Muscle layer of duodenum (tissue), 2 donors: ENCODE data around the gene LMOD1.
A peak's percentile ranks its signal among the peaks of the same experiment; 100 is the strongest.
"Not testable (repeated sequence)": the region's sequence is repeated elsewhere in the genome, so short reads cannot be mapped to it uniquely, and the experiment has no call there.

ENCODE experiments used
- H3K27ac ChIP-seq: one replicate; pipeline ENCODE4 v1.7.0; 2013; ENCODE audit warnings: mild to moderate bottlenecking, low read length
- H3K27me3 ChIP-seq: one replicate; pipeline ENCODE4 v1.7.0; 2013; ENCODE audit warnings: low read depth, mild to moderate bottlenecking, control low read depth, low read length
- H3K36me3 ChIP-seq, 2 donors: one replicate each; pipeline ENCODE4 v1.7.0; 2013; ENCODE audit warnings: low read length in 2 of 2, control low read depth in 1 of 2, mild to moderate bottlenecking in 1 of 2; ENCODE audit not compliant: insufficient read depth in 2 of 2, control insufficient read depth in 1 of 2
- H3K4me1 ChIP-seq, 2 donors: one replicate each; pipeline ENCODE4 v1.7.0; 2013; ENCODE audit warnings: low read length in 2 of 2, mild to moderate bottlenecking in 2 of 2, control low read depth in 1 of 2, moderate library complexity in 1 of 2; ENCODE audit not compliant: insufficient read depth in 2 of 2, control insufficient read depth in 1 of 2
- H3K4me3 ChIP-seq, 2 donors: one replicate each; pipeline ENCODE4 v1.7.0; 2013; ENCODE audit warnings: low read length in 2 of 2, low read depth in 1 of 2, mild to moderate bottlenecking in 1 of 2
- H3K9me3 ChIP-seq, 2 donors: one replicate each; pipeline ENCODE4 v1.7.0; 2013; ENCODE audit warnings: low read length in 2 of 2, control low read depth in 1 of 2, mild to moderate bottlenecking in 1 of 2; ENCODE audit not compliant: control insufficient read depth in 1 of 2
- donor health status: healthy.

Gene LMOD1

DNA sequence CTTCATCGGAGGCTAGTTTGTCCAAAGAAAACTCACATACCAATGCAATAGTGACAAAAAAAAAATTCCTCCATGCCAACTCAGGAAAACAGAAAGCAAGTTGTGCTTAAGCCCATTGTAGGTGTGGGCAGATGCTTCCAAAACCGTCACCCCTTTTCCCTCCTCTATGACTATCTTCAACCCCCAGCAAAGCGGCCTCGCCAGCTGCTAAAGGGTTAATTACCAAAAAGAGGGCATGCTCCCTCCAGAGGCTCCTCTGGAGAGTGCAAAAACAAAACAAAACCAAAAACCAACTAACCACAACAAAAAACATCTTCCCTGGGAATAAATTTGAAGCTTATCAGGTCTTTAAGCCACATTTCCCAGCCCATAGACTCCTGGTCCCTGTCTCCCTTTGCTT, 1.2 kb downstream of the LMOD1 start:
- H3K36me3 ChIP-seq: no peaks in the 10 kb centered on the region
- peak overlapping the region; percentile 75 to 94 for H3K4me3 ChIP-seq
- H3K9me3 ChIP-seq: no peaks in the 10 kb centered on the region
- H3K4me1 ChIP-seq: peaks cover 0 to 7% of the 10 kb centered on the region in 2 donors
- peak overlapping the region; percentile 83 for H3K27ac ChIP-seq
- H3K27me3 ChIP-seq: peaks cover 4% of the 10 kb centered on the region

DNA sequence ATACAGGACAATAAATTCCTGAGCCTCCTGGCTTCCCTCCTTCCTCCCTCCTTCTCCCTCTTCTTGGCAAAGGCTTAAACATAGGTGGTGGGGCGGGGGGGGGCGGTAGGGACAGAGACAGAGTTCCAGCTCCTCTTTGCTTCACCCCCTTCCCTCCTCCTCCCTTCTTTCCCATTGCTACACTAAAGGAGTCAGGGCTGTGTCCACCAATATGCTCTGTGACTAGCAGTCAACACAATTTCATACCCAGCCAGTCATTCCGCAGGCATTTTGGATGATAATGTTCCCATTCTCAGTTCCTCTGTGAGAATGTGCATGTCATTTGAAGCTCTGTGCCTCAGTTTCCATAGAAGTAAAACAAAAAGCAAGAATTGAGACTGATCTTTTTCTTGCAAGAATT, 1.7 kb downstream of the LMOD1 start:
- peak overlapping the region; percentile 75 to 94 for H3K4me3 ChIP-seq
- peak overlapping the region; percentile 83 for H3K27ac ChIP-seq
- H3K27me3 ChIP-seq: peaks cover 4% of the 10 kb centered on the region
- peaks cover 0 to 9% of the 10 kb centered on the region in 2 donors for H3K4me1 ChIP-seq
- H3K36me3 ChIP-seq: no peaks in the 10 kb centered on the region
- H3K9me3 ChIP-seq: no peaks in the 10 kb centered on the region

DNA sequence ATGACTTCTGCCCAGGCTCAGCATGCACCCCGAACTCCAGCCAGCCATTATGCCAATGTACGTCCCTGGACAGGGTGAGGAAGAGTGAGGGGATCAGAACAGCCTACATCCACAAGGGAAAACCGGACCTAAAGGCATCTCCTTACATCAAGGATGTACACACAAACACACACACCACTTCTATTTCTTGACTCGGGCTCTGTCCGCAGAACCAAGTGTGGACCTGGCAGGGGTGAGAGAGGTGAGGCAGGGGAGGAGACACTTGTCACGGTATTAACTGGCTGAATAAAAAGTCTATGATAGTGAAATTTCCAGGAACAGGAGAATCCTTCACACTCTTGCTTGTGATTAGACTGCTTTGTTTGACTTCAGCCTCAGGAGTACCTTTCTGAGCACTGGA, 2.3 kb downstream of the LMOD1 start:
- Histone ChIP-seq H3K27me3 (peaks cover 4% of the 10 kb centered on the region), H3K4me3 (peak overlapping the region; percentile 75 to 94), H3K9me3 (no peaks in the 10 kb centered on the region), H3K27ac (peak overlapping the region; percentile 83), H3K36me3 (no peaks in the 10 kb centered on the region), H3K4me1 (peaks cover 0 to 15% of the 10 kb centered on the region in 2 donors)

DNA sequence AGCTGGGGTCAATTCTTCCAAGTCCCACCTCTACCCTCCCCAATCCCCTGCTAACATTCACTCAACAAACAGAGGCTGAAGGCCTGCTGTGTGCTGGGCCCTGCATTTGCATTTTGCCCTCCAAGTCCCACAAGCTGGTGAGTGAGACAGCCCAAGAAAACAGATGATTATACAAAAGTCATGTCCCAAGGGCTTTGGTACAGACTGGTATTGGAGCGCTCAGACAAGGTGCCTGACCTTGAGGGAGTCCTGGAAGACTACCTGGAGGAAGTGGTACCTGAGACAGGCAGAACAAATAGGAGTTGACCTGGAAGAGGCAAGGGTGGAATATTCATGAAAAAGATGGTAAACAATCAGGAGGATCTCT, 4.2 kb downstream of the LMOD1 start:
- Histone ChIP-seq H3K4me3 (peak overlapping the region; percentile 49 to 56), H3K27ac (peak overlapping the region; percentile 77), H3K36me3 (no peaks in the 10 kb centered on the region), H3K9me3 (no peaks in the 10 kb centered on the region), H3K27me3 (peaks cover under 1% of the 10 kb centered on the region), H3K4me1 (peaks cover 0 to 23% of the 10 kb centered on the region in 2 donors)

DNA sequence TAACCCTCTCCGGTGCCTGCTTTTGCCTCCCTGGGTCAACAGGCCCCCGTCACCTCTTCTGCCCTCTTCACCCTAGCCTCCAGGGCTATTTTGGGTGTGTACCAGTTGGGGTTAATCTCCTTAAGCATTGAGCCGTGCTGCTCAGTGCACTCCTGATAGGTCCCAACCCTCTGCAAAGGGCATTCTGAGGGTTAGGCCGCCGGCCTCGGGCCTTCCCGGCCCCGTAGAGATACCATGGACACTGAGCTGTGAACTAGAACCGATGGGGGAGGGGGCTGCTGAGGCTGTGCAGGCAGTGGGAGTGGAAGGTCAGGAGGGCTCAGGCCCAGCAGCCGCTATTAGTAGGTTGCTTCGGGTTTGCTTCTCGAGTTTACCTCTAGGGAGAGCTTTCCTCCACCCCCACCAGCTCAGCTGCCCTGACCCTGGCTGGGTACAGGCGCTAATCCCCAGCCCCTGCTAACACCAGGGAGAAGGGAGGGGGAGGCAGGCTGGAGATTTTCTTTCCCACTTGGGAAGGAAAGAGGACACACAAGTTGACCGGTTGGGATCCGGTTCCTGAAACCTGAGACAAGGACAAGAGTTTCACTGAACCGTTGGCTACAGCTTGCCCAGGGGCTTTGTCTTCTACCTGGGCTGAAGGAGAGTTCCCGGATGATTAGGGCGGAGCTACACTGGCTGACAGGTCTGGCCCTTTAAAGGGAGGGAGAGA, 4.8 kb downstream of the LMOD1 start:
- H3K9me3 ChIP-seq: no peaks in the 10 kb centered on the region
- H3K36me3 ChIP-seq: no peaks in the 10 kb centered on the region
- H3K27ac ChIP-seq: peak overlapping the region; percentile 77
- H3K4me1 ChIP-seq: peaks cover 0 to 26% of the 10 kb centered on the region in 2 donors
- no peaks in the 10 kb centered on the region for H3K27me3 ChIP-seq
- H3K4me3 ChIP-seq: peak overlapping the region; percentile 49 to 56

DNA sequence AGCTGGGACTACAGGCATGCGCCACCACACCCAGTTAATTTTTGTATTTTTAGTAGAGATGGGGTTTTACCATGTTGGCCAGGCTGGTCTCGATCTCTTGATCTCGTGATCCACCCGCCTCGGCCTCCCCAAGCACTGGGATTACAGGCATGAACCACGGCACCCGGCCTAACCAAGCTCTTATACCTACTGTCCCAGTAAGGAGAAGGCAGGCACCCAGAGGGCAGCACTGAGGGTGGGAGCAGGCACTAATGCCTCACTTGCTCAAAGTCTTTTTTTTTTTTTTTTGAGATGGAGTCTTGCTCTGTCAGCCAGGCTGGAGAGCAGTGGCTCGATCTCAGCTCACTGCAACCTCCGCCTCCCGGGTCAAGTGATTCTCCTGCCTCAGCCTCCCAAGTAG, 6.0 kb downstream of the LMOD1 start:
- H3K27ac ChIP-seq, H3K9me3 ChIP-seq, H3K27me3 ChIP-seq, H3K36me3 ChIP-seq: not testable (repeated sequence)
- Histone ChIP-seq H3K4me3 (peak overlapping the region in 1 of 2 donors; percentile 19), H3K4me1 (peaks cover 0 to 31% of the 10 kb centered on the region in 2 donors)

DNA sequence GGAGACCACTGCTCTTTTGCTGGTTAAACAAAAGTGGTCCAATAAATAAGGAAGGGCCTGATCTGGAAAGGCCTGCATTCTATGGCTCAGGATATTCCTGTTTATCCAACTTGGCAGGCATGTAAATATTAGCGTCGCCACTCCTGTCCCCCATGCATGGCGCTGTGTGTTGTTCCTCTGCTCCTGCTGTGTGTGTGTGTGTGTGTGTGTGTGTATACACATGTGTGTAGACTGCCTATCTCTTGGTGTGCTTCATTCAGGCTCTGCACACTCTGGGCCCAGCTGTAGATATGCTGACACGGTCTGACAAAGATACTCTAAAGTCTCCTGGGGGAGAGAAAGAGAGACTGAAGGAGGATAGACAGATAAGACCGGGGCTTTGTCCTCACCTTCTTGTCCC, 6.8 kb downstream of the LMOD1 start:
- H3K9me3 ChIP-seq: no peaks in the 10 kb centered on the region
- H3K36me3 ChIP-seq: no peaks in the 10 kb centered on the region
- peak overlapping the region; percentile 51 for H3K27ac ChIP-seq
- no peaks in the 10 kb centered on the region for H3K27me3 ChIP-seq
- H3K4me1 ChIP-seq: peaks cover 0 to 38% of the 10 kb centered on the region in 2 donors
- peak overlapping the region in 1 of 2 donors; percentile 19 for H3K4me3 ChIP-seq

DNA sequence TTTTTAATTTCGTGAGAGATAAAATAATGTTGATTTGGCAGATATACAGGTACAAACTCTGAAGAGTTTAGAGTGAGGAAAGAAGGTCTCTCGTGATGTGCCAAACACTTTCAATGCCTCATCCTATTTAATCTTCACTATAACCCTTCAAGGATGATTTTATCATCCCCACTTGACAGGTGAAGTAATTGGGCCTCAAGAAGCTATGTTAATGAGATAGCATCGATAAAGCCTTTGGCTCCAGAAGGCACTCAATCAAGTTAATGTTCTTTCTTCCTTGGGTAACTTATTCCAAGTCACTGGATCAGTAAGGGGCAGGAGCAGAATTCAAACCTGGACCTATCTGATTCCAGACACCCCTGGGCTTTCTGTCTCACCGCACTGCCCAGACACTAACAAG, 7.2 kb downstream of the LMOD1 start:
- no peaks in the 10 kb centered on the region for H3K27me3 ChIP-seq
- no peaks in the 10 kb centered on the region for H3K9me3 ChIP-seq
- H3K4me3 ChIP-seq: peak overlapping the region in 1 of 2 donors; percentile 9
- H3K36me3 ChIP-seq: no peaks in the 10 kb centered on the region
- peak overlapping the region; percentile 51 for H3K27ac ChIP-seq
- H3K4me1 ChIP-seq: peaks cover 0 to 43% of the 10 kb centered on the region in 2 donors

DNA sequence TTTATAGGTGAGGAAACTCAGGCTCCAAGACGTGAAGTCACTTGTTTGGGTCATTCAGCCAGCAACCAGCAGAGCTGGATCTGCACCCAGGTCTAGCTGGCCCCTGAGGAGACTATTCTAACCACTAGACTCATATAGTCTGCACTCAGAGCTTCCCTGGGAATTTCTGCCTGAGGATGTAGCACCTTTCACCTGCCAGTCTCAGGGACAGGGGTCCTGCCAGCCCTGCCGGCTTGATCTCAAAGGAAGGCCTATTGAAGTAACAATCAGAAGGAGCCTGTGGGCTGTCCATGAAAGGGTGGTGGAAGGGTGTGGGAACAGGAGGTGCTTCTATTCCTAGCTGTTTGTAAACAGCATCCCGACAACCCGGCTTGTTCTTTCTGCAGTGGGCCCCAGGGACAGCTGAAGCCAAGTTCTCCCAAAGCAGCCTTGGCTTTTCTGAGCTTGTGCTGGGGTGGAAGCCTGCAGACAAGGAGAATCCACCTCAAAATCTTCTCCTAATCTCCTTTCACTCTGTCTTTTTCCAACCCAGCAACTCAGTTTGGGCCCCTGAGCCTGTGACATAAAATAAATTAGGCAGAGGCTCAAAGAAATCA, 7.8 kb downstream of the LMOD1 start:
- H3K27ac ChIP-seq: peak overlapping the region; percentile 49
- H3K4me3 ChIP-seq: peak overlapping the region in 1 of 2 donors; percentile 9
- H3K36me3 ChIP-seq: no peaks in the 10 kb centered on the region
- no peaks in the 10 kb centered on the region for H3K9me3 ChIP-seq
- no peaks in the 10 kb centered on the region for H3K27me3 ChIP-seq
- H3K4me1 ChIP-seq: peaks cover 0 to 47% of the 10 kb centered on the region in 2 donors

DNA sequence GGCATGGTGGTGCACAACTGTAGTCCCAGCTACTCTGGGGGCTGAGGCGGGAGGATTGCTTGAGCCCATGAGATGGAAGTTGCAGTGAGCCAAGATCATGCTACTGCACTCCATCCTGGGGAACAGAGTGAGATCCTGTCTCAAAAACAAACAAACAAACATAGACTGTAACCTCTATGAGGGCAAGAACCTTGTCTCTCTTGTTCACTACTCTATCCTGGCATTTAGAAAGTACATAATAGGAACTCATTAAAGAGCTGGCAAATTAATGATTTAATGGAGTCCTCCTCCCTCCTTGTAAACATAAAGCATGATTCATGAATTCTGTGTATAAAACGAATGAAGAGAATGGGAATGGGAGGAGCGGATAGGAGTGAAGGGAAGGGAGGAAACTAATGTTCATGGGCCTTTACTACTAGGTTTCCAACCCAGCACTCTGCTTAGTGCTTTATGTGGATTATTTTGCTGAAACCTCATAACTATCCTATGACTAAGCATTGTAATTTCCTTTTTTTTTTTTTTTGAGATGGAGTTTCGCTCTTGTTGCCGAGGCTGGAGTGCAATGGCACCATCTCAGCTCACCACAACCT, 8.6 kb downstream of the LMOD1 start:
- Histone ChIP-seq H3K27ac (no peak overlapping the region), H3K4me1 (peaks cover 0 to 40% of the 10 kb centered on the region in 2 donors), H3K9me3 (no peaks in the 10 kb centered on the region), H3K36me3 (no peaks in the 10 kb centered on the region), H3K4me3 (no peak overlapping the region), H3K27me3 (no peaks in the 10 kb centered on the region)

DNA sequence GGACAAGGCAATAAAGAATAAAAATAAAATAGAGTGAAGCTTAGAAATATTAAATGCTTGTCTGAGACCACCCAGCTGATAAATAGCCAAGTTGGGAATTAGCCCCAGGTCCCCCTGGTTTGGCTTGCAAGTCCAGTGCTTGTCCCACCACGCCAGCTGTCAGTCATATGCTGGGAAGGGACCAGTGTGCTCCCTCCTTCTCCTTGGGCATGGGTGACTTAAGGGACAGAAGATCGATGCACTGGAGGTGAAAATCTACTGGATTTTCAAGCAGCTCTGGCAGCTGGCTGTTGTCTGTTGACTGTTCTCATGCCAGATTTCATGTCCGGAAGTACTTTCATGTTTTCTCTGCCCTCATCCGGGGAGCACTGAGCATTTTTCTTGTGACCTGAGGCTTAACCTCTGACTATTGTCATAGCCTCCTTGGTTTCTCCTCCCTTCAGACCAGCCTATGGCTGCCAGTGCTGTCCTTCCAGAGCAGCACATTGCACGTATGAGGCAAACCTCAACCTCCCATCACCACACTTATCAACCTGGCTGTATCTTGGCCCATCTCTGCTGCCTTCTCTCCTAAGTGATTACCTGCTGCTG, 12.4 kb downstream of the LMOD1 start:
- H3K4me3 ChIP-seq: peak overlapping the region in 1 of 2 donors; percentile 29
- peaks cover 2 to 12% of the 10 kb centered on the region in 2 donors for H3K36me3 ChIP-seq
- peaks cover 0 to 44% of the 10 kb centered on the region in 2 donors for H3K4me1 ChIP-seq
- H3K27ac ChIP-seq: peak overlapping the region; percentile 26
- no peaks in the 10 kb centered on the region for H3K27me3 ChIP-seq
- H3K9me3 ChIP-seq: no peaks in the 10 kb centered on the region
